ENCODE results near the gene GRIK4. TPM values are rescaled to one million over a fixed set of nuclear protein-coding genes. Genes with fewer than 3 reads are reported as not detected.
A peak's percentile ranks its signal among the peaks of the same experiment; 100 is the strongest.

GRIK4 gene
- total RNA-seq, 1 experiment from 2014 or later, result not detected

DNA sequence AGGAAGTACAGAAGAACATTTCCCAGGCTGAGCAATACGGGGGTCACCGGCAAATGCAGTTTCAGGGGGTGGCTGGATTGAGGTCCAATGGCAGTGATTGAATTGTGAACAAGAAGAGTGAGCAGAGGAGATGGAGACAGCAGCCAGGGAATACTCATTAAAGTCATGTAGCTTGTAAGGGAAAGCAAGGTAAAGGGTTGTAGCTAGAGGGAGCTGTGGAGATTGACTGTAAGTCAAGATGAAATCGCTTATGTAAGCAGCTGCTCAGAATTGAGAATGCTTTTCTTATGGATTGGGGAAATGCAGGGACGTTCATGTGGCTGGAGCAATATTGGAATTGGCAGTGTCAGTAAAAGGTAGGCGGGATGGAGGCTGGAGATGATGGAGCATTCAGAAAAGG, 401.0 kb downstream of the GRIK4 start:
- no peaks in the 10 kb centered on the region for H3K9me3 Mint-ChIP-seq (ENCODE audit: unreplicated experiment)
- intact Hi-C loops (cut with micrococcal nuclease), result loop anchor here (5.0 kb wide), 1 partner anchor 200 kb away; no protein-coding TSS in a partner anchor
- peak; percentile 41 for DNase-seq (ENCODE audit: unreplicated experiment)
- no peaks in the 10 kb centered on the region for H3K36me3 Mint-ChIP-seq (ENCODE audit: insufficient read depth, unreplicated experiment)
- H3K4me3 Mint-ChIP-seq (ENCODE audit: unreplicated experiment), result no peak overlapping the region
- peaks cover 54% of the 10 kb centered on the region for H3K27me3 Mint-ChIP-seq (ENCODE audit: insufficient read depth, unreplicated experiment)
- ChIA-PET CTCF (interaction anchor here (0.6 to 1.4 kb wide), 10 partner anchors 9 to 200 kb away, joined by 3 to 4 read pairs (median 3); no protein-coding TSS in a partner anchor), POLR2A (interaction anchor here (1.0 kb wide), 1 partner anchor 20 kb away, joined by 3 read pairs; no protein-coding TSS in a partner anchor)
- no peaks in the 10 kb centered on the region for H3K4me1 Mint-ChIP-seq (ENCODE audit: insufficient read depth, unreplicated experiment)
- no TSS peak for BruUV-seq (replicated peaks)
- H3K27ac Mint-ChIP-seq (ENCODE audit: low read depth, unreplicated experiment), result no peak overlapping the region
- no peak for TF ChIP-seq CTCF (IDR thresholded peaks at IDR 0.05; ENCODE audit: unreplicated experiment)

DNA sequence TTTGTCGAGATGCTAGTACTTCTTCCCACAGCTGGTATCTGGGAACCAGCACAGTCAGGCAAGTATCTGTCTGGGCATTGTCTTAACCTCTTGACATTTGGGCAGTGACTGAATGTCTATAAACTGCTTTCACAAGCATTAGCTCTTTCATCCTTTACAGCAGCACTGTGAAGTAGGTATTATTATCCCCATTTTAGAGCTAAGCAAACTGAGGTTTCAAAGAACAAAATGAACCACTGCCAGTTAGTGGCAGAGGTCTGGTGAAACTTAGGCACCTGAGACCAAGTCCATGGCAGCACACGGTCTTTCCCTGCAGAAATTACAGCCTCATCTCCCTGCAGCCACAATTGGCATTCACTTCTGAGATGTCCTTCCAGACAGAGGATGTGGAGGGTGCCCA, 401.4 kb downstream of the GRIK4 start:
- H3K4me1 Mint-ChIP-seq (ENCODE audit: insufficient read depth, unreplicated experiment), result no peaks in the 10 kb centered on the region
- CTCF ChIA-PET, result interaction anchor here (0.6 to 1.4 kb wide), 14 partner anchors 10 to 217 kb away, joined by 3 to 6 read pairs (median 3); no protein-coding TSS in a partner anchor

GRCh38 chr11:120914021-120914420, 402.5 kb downstream of the GRIK4 start:
- CTCF ChIA-PET, result interaction anchor here (0.6 to 1.3 kb wide), 7 partner anchors 14 to 404 kb away, joined by 3 to 6 read pairs (median 4); no protein-coding TSS in a partner anchor
- TF ChIP-seq CTCF (IDR thresholded peaks at IDR 0.05; ENCODE audit: unreplicated experiment), result no peak
- no peaks in the 10 kb centered on the region for H3K4me1 Mint-ChIP-seq (ENCODE audit: insufficient read depth, unreplicated experiment)
- no peak for DNase-seq (ENCODE audit: unreplicated experiment)
- no TSS peak for BruUV-seq (replicated peaks)
- H3K27me3 Mint-ChIP-seq (ENCODE audit: insufficient read depth, unreplicated experiment), result peaks cover 64% of the 10 kb centered on the region
- no peak overlapping the region for H3K4me3 Mint-ChIP-seq (ENCODE audit: unreplicated experiment)
- H3K36me3 Mint-ChIP-seq (ENCODE audit: insufficient read depth, unreplicated experiment), result no peaks in the 10 kb centered on the region
- POLR2A ChIA-PET, result interaction anchor here (0.6 kb wide), 1 partner anchor 366 kb away, joined by 3 read pairs; no protein-coding TSS in a partner anchor
- no peaks in the 10 kb centered on the region for H3K9me3 Mint-ChIP-seq (ENCODE audit: unreplicated experiment)
- intact Hi-C loops (cut with micrococcal nuclease), result loop anchor here (5.0 kb wide), 1 partner anchor 198 kb away; no protein-coding TSS in a partner anchor
- H3K27ac Mint-ChIP-seq (ENCODE audit: low read depth, unreplicated experiment), result no peak overlapping the region

More for the DNA sequence above, 401.4 kb downstream of the GRIK4 start:
- H3K36me3 Mint-ChIP-seq (ENCODE audit: insufficient read depth, unreplicated experiment), result no peaks in the 10 kb centered on the region
- no peak for TF ChIP-seq CTCF (IDR thresholded peaks at IDR 0.05; ENCODE audit: unreplicated experiment)
- no peaks in the 10 kb centered on the region for H3K9me3 Mint-ChIP-seq (ENCODE audit: unreplicated experiment)
- no peak overlapping the region for H3K27ac Mint-ChIP-seq (ENCODE audit: low read depth, unreplicated experiment)
- POLR2A ChIA-PET, result interaction anchor here (1.0 kb wide), 1 partner anchor 20 kb away, joined by 3 read pairs; no protein-coding TSS in a partner anchor
- intact Hi-C loops (cut with micrococcal nuclease), result loop anchor here (5.0 kb wide), 1 partner anchor 199 kb away; no protein-coding TSS in a partner anchor
- no peak for DNase-seq (ENCODE audit: unreplicated experiment)
- peaks cover 54% of the 10 kb centered on the region for H3K27me3 Mint-ChIP-seq (ENCODE audit: insufficient read depth, unreplicated experiment)
- H3K4me3 Mint-ChIP-seq (ENCODE audit: unreplicated experiment), result no peak overlapping the region
- no TSS peak for BruUV-seq (replicated peaks)

DNA sequence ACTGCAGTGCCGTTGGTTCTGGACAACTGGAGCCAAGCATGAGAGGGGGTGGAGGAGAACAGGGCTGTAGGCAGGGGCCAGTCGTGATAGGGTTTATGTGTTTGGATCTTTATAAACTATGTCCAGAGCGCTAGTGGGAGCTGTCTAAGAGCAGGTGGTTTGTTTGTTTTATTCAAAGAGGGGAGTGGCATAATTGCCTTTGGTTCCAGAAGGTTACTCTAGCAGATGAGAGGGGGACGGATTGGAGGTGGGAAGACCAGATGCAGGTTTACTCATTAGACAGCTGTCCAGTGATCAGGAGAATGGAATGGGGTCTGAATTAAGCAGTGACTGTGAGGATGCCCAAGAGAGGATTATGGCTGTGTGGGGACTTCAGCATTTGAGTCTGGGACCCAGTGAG, 403.1 kb downstream of the GRIK4 start:
- Mint-ChIP-seq H3K27ac (ENCODE audit: low read depth, unreplicated experiment) (no peak overlapping the region), H3K27me3 (ENCODE audit: insufficient read depth, unreplicated experiment) (peaks cover 69% of the 10 kb centered on the region), H3K4me3 (ENCODE audit: unreplicated experiment) (no peak overlapping the region), H3K9me3 (ENCODE audit: unreplicated experiment) (no peaks in the 10 kb centered on the region), H3K36me3 (ENCODE audit: insufficient read depth, unreplicated experiment) (no peaks in the 10 kb centered on the region), H3K4me1 (ENCODE audit: insufficient read depth, unreplicated experiment) (no peaks in the 10 kb centered on the region)
- TF ChIP-seq CTCF (IDR thresholded peaks at IDR 0.05; ENCODE audit: unreplicated experiment), result no peak
- ChIA-PET POLR2A (no interaction called here), CTCF (interaction anchor here (0.6 to 1.3 kb wide), 5 partner anchors 14 to 400 kb away, joined by 3 read pairs; no protein-coding TSS in a partner anchor)
- intact Hi-C loops (cut with micrococcal nuclease), result loop anchor here (5.0 kb wide), 1 partner anchor 198 kb away; no protein-coding TSS in a partner anchor
- no peak for DNase-seq (ENCODE audit: unreplicated experiment)
- BruUV-seq (replicated peaks), result no TSS peak

Measured in MCF 10A (cell line).